ENCODE data around the gene OSBPL6.

GRCh38 chr2:178306352-178307073 lies 112.2 kb downstream of the OSBPL6 start:
- TF ChIP-seq CTCF (conservative IDR thresholded peaks at IDR 0.05 in 1 of 2, IDR thresholded peaks at IDR 0.05 in 1 of 2; ENCODE audit: extremely low read depth in 1 of 2, insufficient read depth in 1 of 2, low read depth in 1 of 2, low read length in 2 of 2) = peak; percentile 48 to 77
- no peak for TF ChIP-seq EZH2 (IDR thresholded peaks at IDR 0.05; ENCODE audit: borderline replicate concordance, low read length)
